Endothelial cell of umbilical vein (primary cell): Measurements from ENCODE around the gene EMC8. TPM values are rescaled to one million over a fixed set of nuclear protein-coding genes. Genes with fewer than 3 reads are reported as not detected.

Experiments
- BruUV-seq: library from RNA; stranded (reverse); fragments of 400-500 nt; replicated peaks from 2 replicates; lab custom pipeline; 2021; lab: Mats Ljungman, UMichigan
- CTCF ChIA-PET: fragments of 300-600, 350-600 bp; sonication (Branson Sonifier 250); formaldehyde crosslinking; loops from one replicate; lab custom pipeline; 2021; ENCODE audit warnings: antibody characterized with exemption, inconsistent platforms; lab: Charles Lee
- POLR2A ChIA-PET: fragments of 300-600, 350-600 bp; sonication (Branson Sonifier 250); formaldehyde crosslinking; loops from one replicate; lab custom pipeline; 2021; ENCODE audit warnings: antibody characterized with exemption, inconsistent platforms; lab: Charles Lee
- DNase-seq: peaks from one replicate; pipeline ENCODE4 v3.0.0-alpha.2; 2011; ENCODE audit warnings: low read depth, low spot score
- FAIRE-seq: peaks from 2 replicates; lab custom pipeline; 2011; peaks lifted over from hg19 to GRCh38; lab: Jason Lieb, UNC
- H2AFZ ChIP-seq: 2 replicates; pipeline ENCODE4 v1.6.0; 2012; ENCODE audit warnings: low read depth, low read length, control low read depth, inconsistent platforms
- H3K27ac ChIP-seq: 2 replicates; pipeline ENCODE4 v1.5.1; 2011; ENCODE audit warnings: low read depth, mild to moderate bottlenecking, control low read depth, low read length, moderate library complexity; ENCODE audit not compliant: insufficient read depth
- H3K27me3 ChIP-seq, 2 experiments: 2 replicates each; pipeline versions ENCODE4 v1.6.0 to v1.6.1; 2011; ENCODE audit warnings: low read length in 2 of 2, mixed read lengths in 1 of 2; ENCODE audit not compliant: control insufficient read depth in 2 of 2, insufficient read depth in 2 of 2
- H3K36me3 ChIP-seq, 2 experiments: 2 replicates in 1 of 2; 3 replicates in 1 of 2; pipeline ENCODE4 v1.5.1; 2011; ENCODE audit warnings: low read length in 2 of 2, mild to moderate bottlenecking in 1 of 2, moderate library complexity in 1 of 2; ENCODE audit not compliant: control insufficient read depth in 2 of 2, insufficient read depth in 2 of 2; ENCODE audit errors: extremely low read depth in 1 of 2
- H3K4me1 ChIP-seq: 3 replicates; pipeline ENCODE4 v1.5.1; 2011; ENCODE audit warnings: mild to moderate bottlenecking, low read length; ENCODE audit not compliant: control insufficient read depth, insufficient read depth; ENCODE audit errors: extremely low read depth
- H3K4me2 ChIP-seq: 2 replicates; pipeline ENCODE4 v1.6.1; 2011; ENCODE audit warnings: low read length, control low read depth, mixed read lengths; ENCODE audit not compliant: insufficient read depth
- H3K4me3 ChIP-seq, 3 experiments: fragments of 200-600 bp in 1 of 3; sonication (generic), shearing (Covaris generic) in 1 of 3; replicated peaks in 1 of 3; 2 replicates each; pipeline ENCODE4 v1.5.1; 2011 to 2016; ENCODE audit warnings: control low read depth in 3 of 3, low read length in 3 of 3, mild to moderate bottlenecking in 2 of 3, inconsistent platforms in 1 of 3, low read depth in 1 of 3, moderate library complexity in 1 of 3; ENCODE audit not compliant: insufficient read depth in 1 of 3
- H3K79me2 ChIP-seq: 2 replicates; pipeline ENCODE4 v1.6.0; 2012; ENCODE audit warnings: low read length, inconsistent platforms; ENCODE audit not compliant: control insufficient read depth, insufficient read depth
- H3K9ac ChIP-seq: replicated peaks from 2 replicates; pipeline ENCODE3; 2011; ENCODE audit warnings: low read length, control low read depth; ENCODE audit not compliant: insufficient read depth; ENCODE audit errors: extremely low read depth
- H3K9me1 ChIP-seq: replicated peaks from 3 replicates; pipeline ENCODE4 v1.6.0; 2011; ENCODE audit warnings: mild to moderate bottlenecking, low read length; ENCODE audit not compliant: control insufficient read depth, insufficient read depth; ENCODE audit errors: extremely low read depth
- H3K9me3 ChIP-seq: replicated peaks from 2 replicates; pipeline ENCODE4 v1.5.1; 2012; ENCODE audit warnings: low read length, inconsistent platforms; ENCODE audit not compliant: control insufficient read depth, insufficient read depth
- H4K20me1 ChIP-seq: replicated peaks from 2 replicates; pipeline ENCODE3; 2011; ENCODE audit warnings: mild to moderate bottlenecking, low read length; ENCODE audit not compliant: control insufficient read depth, insufficient read depth; ENCODE audit errors: extremely low read depth
- CTCF ChIP-seq, 2 donors: IDR thresholded peaks; 1 replicate in 1 of 2; 2 replicates in 1 of 2; pipeline ENCODE4 v1.5.1; 2011; ENCODE audit warnings: low read length in 2 of 2, mild to moderate bottlenecking in 2 of 2, moderate library complexity in 2 of 2, control low read depth in 1 of 2, inconsistent platforms in 1 of 2, low read depth in 1 of 2; ENCODE audit not compliant: insufficient read depth in 1 of 2; ENCODE audit errors: extremely low read depth in 1 of 2
- JUN ChIP-seq: IDR thresholded peaks from 2 replicates; pipeline ENCODE4 v1.6.1; 2011; ENCODE audit warnings: borderline replicate concordance, low read depth; ENCODE audit not compliant: insufficient read length, insufficient read depth
- MAX ChIP-seq: IDR thresholded peaks from 2 replicates; pipeline ENCODE4 v1.6.1; 2011; ENCODE audit not compliant: insufficient read depth, insufficient read length
- MYC ChIP-seq: IDR thresholded peaks from one replicate; pipeline ENCODE4 v1.6.1; 2011; ENCODE audit warnings: mild to moderate bottlenecking, low read depth, low read length
- dilution Hi-C: fragments of 300-500 bp; cut with MboI; formaldehyde crosslinking; loops from one replicate; pipeline ENCODE4 v1.15.0; 2019; ENCODE audit warnings: low sequenced_read_pairs; ENCODE audit not compliant: extremely low pct_ligation_motif_present
- intact Hi-C: fragments of 100-400 bp; cut with micrococcal nuclease; formaldehyde crosslinking; loops from one replicate; pipeline ENCODE4 v1.10.0; 2022
- polyA plus RNA-seq, 4 experiments: library from polyadenylated mRNA; depleted of rRNA in 3 of 4; stranded (reverse) in 3 of 4; unstranded in 1 of 4; fragments of >200 nt; gene quantifications; 2 replicates each; pipeline versions ENCODE4 v1.2.1 to v1.2.3, GENCODE V29; 2011 to 2012; ENCODE audit warnings: missing spikeins in 1 of 4
- total RNA-seq: library from RNA; stranded (reverse); gene quantifications from 2 replicates; pipeline ENCODE4 v1.2.3, GENCODE V29; 2021

EMC8 gene
- total and polyA plus RNA-seq, 2 donors (not counting 3 experiments of a cell fraction or from before 2014, with no cell fraction given): 51.2 to 59.6 TPM

- Histone ChIP-seq H3K9me3 (no peaks in the 10 kb centered on the region), H3K4me1 (peaks cover 16% of the 10 kb centered on the region), H3K27ac (peak overlapping the region; percentile 56), H3K4me3 (no peak overlapping the region), H3K79me2 (peaks cover 2% of the 10 kb centered on the region), H3K9ac (peak overlapping the region; percentile 0), H3K27me3 (no peaks in the 10 kb centered on the region), H4K20me1 (no peaks in the 10 kb centered on the region), H3K36me3 (peaks cover 7 to 27% of the 10 kb centered on the region in 2 experiments), H3K4me2 (no peak overlapping the region), H3K9me1 (no peaks in the 10 kb centered on the region), H2AFZ (no peak overlapping the region)
- FAIRE-seq: peak; percentile 90
- intact Hi-C loops: loop anchor here (1.0 kb wide), 1 partner anchor 20 kb away; the partner anchor contains the start of genes COX4I1 and EMC8
- POLR2A ChIA-PET: no interaction called here
- TSS peak; percentile 93 for BruUV-seq
- TF ChIP-seq MAX (peak; percentile 53), CTCF (IDR thresholded peaks at IDR 0.05; ENCODE audit: extremely low read depth in 1 of 2, insufficient read depth in 1 of 2, low read depth in 1 of 2, low read length in 2 of 2) (no peak), JUN (peak; percentile 41), MYC (no peak)
- peak; percentile 78 for DNase-seq
- CTCF ChIA-PET: interaction anchor here (0.8 to 2.2 kb wide), 7 partner anchors 11 to 43 kb away, joined by 3 to 8 read pairs (median 4); no protein-coding TSS in a partner anchor
- dilution Hi-C loops: no loop called here
Measured at GRCh38 chr16:85778873-85779272, 20.5 kb downstream of the EMC8 start.
